NCI-H146 treated with DMSO at 0.1 percent for 48 hours (cell line): ENCODE measurements around the gene RPTOR.

Experiments used
- DNase-seq: peaks from one replicate; lab custom pipeline; 2025; ENCODE audit not compliant: unreplicated experiment; lab: John Stamatoyannopoulos, UW

Gene RPTOR

GRCh38 chr17:80939151-80940145, 394.8 kb downstream of the RPTOR start:
- DNase-seq, result no peak

- no peak for DNase-seq
Measured at GRCh38 chr17:80940171-80941123, 395.8 kb downstream of the RPTOR start.

- no peak for DNase-seq
Measured at GRCh38 chr17:80941171-80941570, 396.5 kb downstream of the RPTOR start.

GRCh38 chr17:80941743-80942422, 397.2 kb downstream of the RPTOR start:
- DNase-seq, result no peak

- DNase-seq, result no peak
Measured at GRCh38 chr17:80942423-80943345, 398.0 kb downstream of the RPTOR start.

GRCh38 chr17:80943346-80944145, 398.9 kb downstream of the RPTOR start:
- no peak for DNase-seq

GRCh38 chr17:80944326-80944725, 399.7 kb downstream of the RPTOR start:
- DNase-seq, result no peak

GRCh38 chr17:80945736-80946135, 401.1 kb downstream of the RPTOR start:
- no peak for DNase-seq

- DNase-seq, result no peak
Measured at GRCh38 chr17:80946449-80946848, 401.8 kb downstream of the RPTOR start.

GRCh38 chr17:80947200-80947940, 402.7 kb downstream of the RPTOR start:
- no peak for DNase-seq

- DNase-seq, result no peak
Measured at GRCh38 chr17:80948019-80948975, 403.7 kb downstream of the RPTOR start.

- no peak for DNase-seq
Measured at GRCh38 chr17:80948976-80949450, 404.4 kb downstream of the RPTOR start.

- DNase-seq, result no peak
Measured at GRCh38 chr17:80949451-80950421, 405.1 kb downstream of the RPTOR start.

GRCh38 chr17:80950466-80951120, 406.0 kb downstream of the RPTOR start:
- DNase-seq, result no peak
